Epidermal melanocyte (primary cell): Measurements from ENCODE around the gene SLAMF7.

ENCODE experiments used
- DNase-seq: peaks from one replicate; pipeline ENCODE4 v3.0.0; 2011; ENCODE audit warnings: low spot score; ENCODE audit not compliant: insufficient read length

The SLAMF7 gene

GRCh38 chr1:160744852-160745520 lies 5.9 kb downstream of the SLAMF7 start:
- DNase-seq, result no peak

- no peak for DNase-seq
These were observed 6.5 kb downstream of the SLAMF7 start for GRCh38 chr1:160745551-160745950.

DNA sequence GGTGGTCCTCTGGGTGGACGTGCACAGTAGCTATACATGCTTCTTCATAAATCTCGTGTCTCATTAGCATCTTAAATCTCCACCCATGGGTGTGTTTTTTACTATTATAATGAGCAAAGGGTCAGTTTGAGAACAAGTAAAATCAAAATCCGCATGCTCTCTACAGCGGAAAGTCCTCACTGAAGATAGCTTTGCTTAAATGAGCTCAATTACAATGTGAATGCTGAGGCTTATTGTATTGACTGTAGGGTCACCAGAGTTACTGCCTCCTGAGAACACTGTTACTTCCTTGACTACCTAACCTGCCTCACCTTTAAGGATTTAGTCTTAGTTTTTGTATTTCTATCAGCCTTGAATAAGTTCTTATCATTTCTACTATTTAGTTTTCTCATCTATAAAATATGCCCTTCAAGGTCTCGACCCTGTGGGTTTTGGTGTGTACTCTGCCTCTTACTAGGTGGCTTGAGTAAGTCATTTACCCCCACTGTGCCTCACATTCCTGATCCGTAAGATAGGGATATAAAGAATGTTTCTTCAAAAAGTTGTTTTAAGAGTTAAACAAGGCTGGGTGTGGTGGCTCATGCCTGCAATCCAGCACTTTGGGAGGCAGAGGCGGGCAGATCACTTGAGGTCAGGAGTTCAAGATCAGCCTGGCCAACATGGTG lies 7.9 kb downstream of the SLAMF7 start:
- DNase-seq, result no peak

- no peak for DNase-seq
These were observed 8.7 kb downstream of the SLAMF7 start for GRCh38 chr1:160747717-160748116.

- DNase-seq, result no peak
These were observed 9.3 kb downstream of the SLAMF7 start for GRCh38 chr1:160748181-160748877.

- no peak for DNase-seq
These were observed 9.8 kb downstream of the SLAMF7 start for GRCh38 chr1:160748878-160749269.

- DNase-seq, result no peak
These were observed 11.6 kb downstream of the SLAMF7 start for GRCh38 chr1:160750608-160751007.

GRCh38 chr1:160752406-160752805 lies 13.4 kb downstream of the SLAMF7 start:
- DNase-seq, result no peak

DNA sequence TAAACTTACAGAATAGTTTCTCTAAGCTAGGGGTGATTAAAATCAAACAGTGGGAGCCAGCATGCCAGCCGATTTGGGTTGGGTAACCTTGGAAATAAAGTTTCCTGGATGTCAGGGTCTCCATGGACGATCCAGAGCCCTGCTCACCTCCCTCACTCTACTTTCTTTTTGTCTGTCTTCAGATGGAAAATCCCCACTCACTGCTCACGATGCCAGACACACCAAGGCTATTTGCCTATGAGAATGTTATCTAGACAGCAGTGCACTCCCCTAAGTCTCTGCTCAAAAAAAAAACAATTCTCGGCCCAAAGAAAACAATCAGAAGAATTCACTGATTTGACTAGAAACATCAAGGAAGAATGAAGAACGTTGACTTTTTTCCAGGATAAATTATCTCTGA lies 13.9 kb downstream of the SLAMF7 start:
- no peak for DNase-seq

GRCh38 chr1:160753594-160753993 lies 14.5 kb downstream of the SLAMF7 start:
- no peak for DNase-seq

DNA sequence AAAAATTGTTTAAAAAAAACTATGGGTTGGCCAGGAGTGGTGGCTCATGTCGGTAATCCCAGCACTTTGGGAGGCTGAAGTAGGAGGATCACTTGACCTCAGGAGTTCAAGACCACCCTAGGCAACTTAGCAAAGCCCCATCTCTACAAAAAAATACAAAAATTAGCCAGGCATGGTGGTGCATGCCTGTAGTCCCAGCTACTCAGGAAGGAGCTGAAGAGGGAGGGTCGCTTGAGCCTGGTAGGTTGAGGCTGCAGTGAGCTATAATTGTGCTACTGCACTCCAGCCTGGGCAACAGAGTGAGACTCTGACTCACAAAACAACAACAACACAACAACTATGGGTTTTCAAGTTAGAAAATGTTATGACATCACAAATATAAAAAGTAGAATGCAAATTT lies 16.4 kb downstream of the SLAMF7 start:
- no peak for DNase-seq

DNA sequence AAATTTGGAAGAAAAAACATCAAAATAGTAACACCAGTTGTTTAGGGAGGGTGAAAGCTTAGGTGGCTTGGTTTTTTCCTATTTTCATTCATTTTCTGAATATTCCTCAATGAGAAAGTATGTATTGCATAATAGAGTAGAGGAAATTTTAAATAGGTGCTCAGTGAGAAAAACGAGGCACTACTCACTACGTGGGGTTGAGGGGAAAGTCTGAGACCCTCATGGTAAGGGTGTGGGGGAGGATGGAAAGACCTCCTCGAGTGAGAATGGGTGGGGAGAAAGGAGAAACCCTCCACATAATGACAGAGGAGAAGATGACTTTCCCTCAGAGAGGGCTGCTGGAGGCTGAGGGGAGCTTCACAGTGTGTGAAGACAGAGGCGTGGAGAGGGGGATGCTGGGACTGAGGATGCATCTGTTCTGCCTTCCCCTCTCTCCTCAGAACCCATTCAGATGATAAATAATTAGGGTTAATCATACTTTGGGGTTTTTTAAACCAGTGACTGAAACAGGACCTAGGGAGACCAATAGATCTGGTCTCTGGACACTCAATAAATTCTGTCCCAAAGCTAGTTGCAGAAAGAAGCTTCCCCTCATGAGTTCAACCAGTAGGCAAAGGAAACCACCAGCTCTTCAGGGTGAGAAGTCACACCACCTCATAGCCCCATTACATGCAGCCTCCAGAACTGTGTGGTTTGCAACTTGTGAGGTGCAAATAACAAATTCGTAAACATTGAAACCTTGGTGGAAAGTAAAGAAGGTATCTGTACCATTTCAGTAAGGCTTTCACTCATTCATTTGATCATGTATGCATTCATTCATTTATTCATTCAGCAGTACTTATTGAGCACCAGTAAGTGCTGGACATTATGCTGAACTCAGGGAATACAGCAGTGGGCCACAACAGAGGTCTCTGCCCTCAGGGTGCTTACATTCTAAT lies 17.1 kb downstream of the SLAMF7 start:
- DNase-seq, result no peak

GRCh38 chr1:160756849-160757201 lies 17.8 kb downstream of the SLAMF7 start:
- no peak for DNase-seq

- DNase-seq, result no peak
These were observed 19.5 kb downstream of the SLAMF7 start for GRCh38 chr1:160758521-160758920.

DNA sequence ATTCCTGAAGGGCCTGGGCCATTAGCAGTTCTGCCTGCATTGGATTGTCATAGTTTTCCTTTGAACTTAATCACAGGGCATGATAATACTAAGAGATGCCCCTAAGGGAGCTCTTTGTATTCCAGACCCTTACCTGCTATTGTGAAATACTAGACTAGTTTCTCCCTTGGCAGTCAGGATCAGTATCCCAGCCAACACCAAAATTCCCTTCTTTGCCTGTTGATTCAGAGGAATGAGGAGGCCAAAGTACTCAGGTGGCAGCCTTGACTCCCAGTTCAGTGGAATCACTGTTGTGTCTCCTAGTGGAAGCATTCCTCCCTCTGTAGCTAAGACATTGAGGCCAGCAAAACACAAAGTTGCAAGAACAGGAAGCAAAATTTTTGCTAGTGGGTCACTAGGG lies 20.7 kb downstream of the SLAMF7 start:
- DNase-seq, result no peak

- DNase-seq, result no peak
These were observed 22.0 kb downstream of the SLAMF7 start for GRCh38 chr1:160761046-160761445.

GRCh38 chr1:160761886-160762285 lies 22.8 kb downstream of the SLAMF7 start:
- DNase-seq, result no peak

DNA sequence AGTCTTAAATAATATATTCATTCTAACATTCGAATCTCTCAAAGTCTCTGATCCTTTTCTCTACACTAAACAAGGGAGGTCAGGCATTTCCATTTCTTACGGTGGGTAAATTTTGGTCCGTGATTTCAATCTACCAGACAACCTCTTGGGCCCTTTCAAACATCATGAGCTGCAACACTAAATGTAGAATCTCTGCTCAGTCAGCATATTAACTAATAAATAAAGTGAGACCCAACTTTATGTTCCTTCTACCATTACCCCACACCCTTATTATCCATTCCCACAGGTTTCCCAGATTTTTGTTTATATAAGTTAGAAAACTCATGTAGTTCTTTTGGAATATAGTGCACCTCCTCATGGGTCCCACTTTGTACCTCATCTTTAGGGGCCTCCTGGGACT lies 24.9 kb downstream of the SLAMF7 start:
- no peak for DNase-seq

DNA sequence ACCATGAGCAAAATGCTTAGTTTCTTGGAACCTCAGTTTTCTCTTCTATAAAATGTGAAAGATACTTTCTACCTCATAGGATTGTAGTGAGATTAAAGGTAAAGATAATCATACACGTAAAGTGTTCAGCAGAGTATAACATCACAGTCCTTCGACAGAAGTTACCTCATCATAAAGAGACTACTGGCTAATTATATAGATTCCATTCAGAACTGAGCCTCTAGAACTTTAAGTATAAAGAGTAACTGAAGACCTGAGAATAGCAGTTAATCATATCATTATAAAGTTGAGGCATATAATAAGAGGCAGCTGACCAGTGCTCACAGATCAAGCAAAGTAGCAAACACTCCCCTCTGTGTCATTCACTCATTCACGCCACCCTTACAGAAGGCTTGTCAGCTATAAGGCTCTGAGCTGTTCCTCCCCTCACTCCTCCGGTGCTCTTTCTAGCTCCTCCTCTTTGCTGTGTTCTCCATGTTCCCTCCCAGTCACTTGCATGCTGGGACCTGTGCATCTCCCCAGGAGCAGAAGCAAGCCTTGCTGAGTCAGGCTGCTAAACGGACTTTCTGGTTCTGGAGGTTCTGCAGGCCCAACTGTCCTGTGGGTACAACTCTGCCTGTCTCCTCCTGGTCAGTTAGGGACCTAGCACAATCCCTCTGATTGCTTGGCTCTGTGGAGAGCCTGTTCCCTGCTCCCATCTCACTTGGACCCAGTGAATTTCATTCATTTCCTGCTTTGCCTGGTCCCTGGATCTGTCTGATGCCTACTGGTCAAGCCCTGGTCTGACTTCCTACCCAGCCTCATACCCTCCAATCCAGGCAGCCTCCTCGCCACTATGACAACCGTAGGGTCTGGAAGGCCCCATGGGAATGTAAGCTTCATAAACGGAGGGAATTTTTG lies 28.6 kb downstream of the SLAMF7 start:
- DNase-seq, result no peak

GRCh38 chr1:160768295-160768657 lies 29.2 kb downstream of the SLAMF7 start:
- DNase-seq, result no peak

DNA sequence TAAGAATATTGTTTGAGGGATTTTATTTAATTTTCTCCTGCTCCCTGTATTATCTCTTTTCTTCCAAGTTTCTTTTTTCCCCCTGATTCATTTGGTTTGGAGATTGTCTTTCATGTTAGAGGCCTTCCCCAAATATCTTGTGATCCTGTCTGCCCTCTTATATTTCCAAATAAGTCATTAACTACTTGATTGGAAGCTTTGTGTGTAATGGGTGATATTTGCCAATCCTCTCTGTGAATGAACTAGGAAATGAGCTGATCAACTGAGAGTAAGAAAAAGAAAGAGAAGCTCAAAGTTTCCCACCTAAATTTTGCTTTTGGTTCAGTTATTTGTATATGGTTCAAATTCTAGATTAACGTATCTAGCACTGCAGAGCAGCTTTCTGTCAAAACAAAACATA lies 33.3 kb downstream of the SLAMF7 start:
- DNase-seq, result no peak
